BJ (cell line): ENCODE data around the gene DAB1. TPM values are rescaled to one million over a fixed set of nuclear protein-coding genes. Genes with fewer than 3 reads are reported as not detected.

Experiments
- CTCF ChIA-PET: fragments of 350-600 bp; formaldehyde crosslinking; extraction: SDS; loops from one replicate; lab custom pipeline; 2021; ENCODE audit warnings: antibody characterized with exemption, inconsistent platforms; lab: Yijun Ruan, JAX
- POLR2A ChIA-PET: fragments of 300-600 bp; sonication (Branson Sonifier 250); formaldehyde crosslinking; extraction: SDS; loops from one replicate; lab custom pipeline; 2021; ENCODE audit warnings: antibody characterized with exemption; lab: Charles Lee
- DNase-seq: peaks from one replicate; pipeline ENCODE4 v3.0.0-alpha.2; 2011; ENCODE audit warnings: low read depth
- H3K27me3 ChIP-seq: 2 replicates; pipeline ENCODE4 v1.6.0; 2011; ENCODE audit warnings: low read length; ENCODE audit not compliant: control insufficient read depth, insufficient read depth
- H3K36me3 ChIP-seq: 2 replicates; pipeline ENCODE4 v1.5.1; 2011; ENCODE audit warnings: low read length; ENCODE audit not compliant: control insufficient read depth, insufficient read depth
- H3K4me3 ChIP-seq: 2 replicates; pipeline ENCODE4 v1.5.1; 2011; ENCODE audit warnings: low read depth, mild to moderate bottlenecking, control low read depth, low read length
- CTCF ChIP-seq: IDR thresholded peaks from 2 replicates; pipeline ENCODE4 v1.5.1; 2011; ENCODE audit warnings: low read depth, mild to moderate bottlenecking, control low read depth, inconsistent platforms, low read length, moderate library complexity; ENCODE audit not compliant: insufficient read depth
- polyA plus RNA-seq: library from polyadenylated mRNA; depleted of rRNA; stranded (reverse); fragments of >200 nt; gene quantifications from 2 replicates; pipeline ENCODE4 v1.2.3, GENCODE V29; 2011

Gene DAB1
- polyA plus RNA-seq, 1 experiment = 0.91 TPM

- Histone ChIP-seq H3K27me3 (no peaks in the 10 kb centered on the region), H3K4me3 (no peak overlapping the region), H3K36me3 (no peaks in the 10 kb centered on the region)
- ChIA-PET CTCF (no interaction called here), POLR2A (no interaction called here)
- no peak for TF ChIP-seq CTCF
- no peak for DNase-seq
Observed at GRCh38 chr1:57327946-57328345, 95.9 kb downstream of the DAB1 start.

GRCh38 chr1:57327336-57327735 lies 96.5 kb downstream of the DAB1 start:
- Histone ChIP-seq H3K27me3 (no peaks in the 10 kb centered on the region), H3K4me3 (no peak overlapping the region), H3K36me3 (no peaks in the 10 kb centered on the region)
- DNase-seq = no peak
- ChIA-PET POLR2A (no interaction called here), CTCF (no interaction called here)
- no peak for TF ChIP-seq CTCF

GRCh38 chr1:57325536-57325935 lies 98.3 kb downstream of the DAB1 start:
- no peaks in the 10 kb centered on the region for H3K27me3 ChIP-seq
- no peaks in the 10 kb centered on the region for H3K36me3 ChIP-seq
- CTCF ChIA-PET = interaction anchor here (0.6 kb wide), 1 partner anchor 474 kb away, joined by 3 read pairs; no protein-coding TSS in a partner anchor
- POLR2A ChIA-PET = no interaction called here
- H3K4me3 ChIP-seq = no peak overlapping the region
- no peak for DNase-seq
- no peak for TF ChIP-seq CTCF

- no peak for DNase-seq
- no peak for TF ChIP-seq CTCF
Observed at GRCh38 chr1:57325117-57325516, 98.7 kb downstream of the DAB1 start.

GRCh38 chr1:57324388-57324787 lies 99.5 kb downstream of the DAB1 start:
- no peak for TF ChIP-seq CTCF
- H3K27me3 ChIP-seq = no peaks in the 10 kb centered on the region

More at GRCh38 chr1:57325117-57325516, 98.7 kb downstream of the DAB1 start:
- ChIA-PET CTCF (interaction anchor here (0.6 kb wide), 1 partner anchor 473 kb away, joined by 3 read pairs; no protein-coding TSS in a partner anchor), POLR2A (no interaction called here)
- H3K36me3 ChIP-seq = no peaks in the 10 kb centered on the region
- H3K4me3 ChIP-seq = no peak overlapping the region
- no peaks in the 10 kb centered on the region for H3K27me3 ChIP-seq

More at GRCh38 chr1:57324388-57324787, 99.5 kb downstream of the DAB1 start:
- no peak overlapping the region for H3K4me3 ChIP-seq
- DNase-seq = no peak
- no peaks in the 10 kb centered on the region for H3K36me3 ChIP-seq
- ChIA-PET POLR2A (no interaction called here), CTCF (no interaction called here)
